Smooth muscle cell (in vitro differentiated cells): ENCODE measurements around the gene PPP3CA. TPM values are rescaled to one million over a fixed set of nuclear protein-coding genes. Genes with fewer than 3 reads are reported as not detected.
A peak's percentile ranks its signal among the peaks of the same experiment; 100 is the strongest.

Experiments used
- DNase-seq: peaks from one replicate; lab custom pipeline; 2025; ENCODE audit not compliant: unreplicated experiment; lab: John Stamatoyannopoulos, UW
- H2AFZ ChIP-seq: fragments of 200-600 bp; sonication (generic); 2 replicates; pipeline ENCODE4 v1.6.0; 2016; ENCODE audit warnings: antibody characterized with exemption, low read depth, mild to moderate bottlenecking
- H3F3A ChIP-seq: fragments of 200-600 bp; sonication (generic); 2 replicates; pipeline ENCODE4 v1.6.0; 2017; ENCODE audit warnings: antibody characterized with exemption, low read depth
- H3K27ac ChIP-seq: fragments of 200-600 bp; sonication (generic); 2 replicates; pipeline ENCODE4 v1.5.1; 2016; ENCODE audit warnings: low read depth, mild to moderate bottlenecking
- H3K27me3 ChIP-seq: fragments of 200-600 bp; sonication (generic); 2 replicates; pipeline ENCODE4 v1.6.1; 2016; ENCODE audit warnings: low read depth, mild to moderate bottlenecking
- H3K36me3 ChIP-seq: fragments of 200-600 bp; sonication (generic); 2 replicates; pipeline ENCODE4 v1.5.1; 2016; ENCODE audit warnings: low read depth
- H3K4me1 ChIP-seq: fragments of 200-600 bp; sonication (generic); 2 replicates; pipeline ENCODE4 v1.5.1; 2016; ENCODE audit warnings: low read depth
- H3K4me2 ChIP-seq: fragments of 200-600 bp; sonication (generic); 2 replicates; pipeline ENCODE4 v1.6.0; 2016; ENCODE audit warnings: mild to moderate bottlenecking
- H3K4me3 ChIP-seq: fragments of 200-600 bp; sonication (generic); 2 replicates; pipeline ENCODE4 v1.5.1; 2016; ENCODE audit warnings: mild to moderate bottlenecking
- H3K79me2 ChIP-seq: fragments of 200-600 bp; sonication (generic); 2 replicates; pipeline ENCODE4 v1.6.0; 2016; ENCODE audit warnings: low read depth, mild to moderate bottlenecking
- H3K9ac ChIP-seq: fragments of 200-600 bp; sonication (generic); 2 replicates; pipeline ENCODE4 v1.6.0; 2016; ENCODE audit warnings: low read depth
- H3K9me3 ChIP-seq: fragments of 200-600 bp; sonication (generic); replicated peaks from 2 replicates; pipeline ENCODE4 v1.5.1; 2016; ENCODE audit warnings: low read depth
- H4K20me1 ChIP-seq: fragments of 200-600 bp; sonication (generic); 2 replicates; pipeline ENCODE4 v1.6.0; 2016; ENCODE audit warnings: low read depth
- WGBS: methylation state at CpG from one replicate; pipeline ENCODE4 v1.1.7; 2016; ENCODE audit warnings: low lambda C conversion rate; 5-methylcytosine and 5-hydroxymethylcytosine counted together
- polyA plus RNA-seq: library from polyadenylated mRNA; unstranded; fragments of >200 nt; fragmentation: Nextera tagmentation; extraction: Ambion mirVana; gene quantifications from 2 replicates; pipeline ENCODE4 v1.2.1, GENCODE V29; 2016
- total RNA-seq: library from RNA; depleted of rRNA; stranded (reverse); fragments of >200 nt; gene quantifications from 2 replicates; pipeline ENCODE4 v1.2.3, GENCODE V29; 2014
- TF ChIP-seq, protein P1 (sequence below): fragments of 200-600 bp; sonication (generic); IDR thresholded peaks from 2 replicates; pipeline ENCODE4 v1.5.1; 2017; ENCODE audit warnings: borderline replicate concordance, mild to moderate bottlenecking, antibody characterized with exemption; ENCODE audit not compliant: insufficient read depth, poor library complexity, severe bottlenecking

PPP3CA gene
- total and polyA plus RNA-seq, 2 experiments from 2014 or later, result 16.2 to 96.1 TPM

DNA sequence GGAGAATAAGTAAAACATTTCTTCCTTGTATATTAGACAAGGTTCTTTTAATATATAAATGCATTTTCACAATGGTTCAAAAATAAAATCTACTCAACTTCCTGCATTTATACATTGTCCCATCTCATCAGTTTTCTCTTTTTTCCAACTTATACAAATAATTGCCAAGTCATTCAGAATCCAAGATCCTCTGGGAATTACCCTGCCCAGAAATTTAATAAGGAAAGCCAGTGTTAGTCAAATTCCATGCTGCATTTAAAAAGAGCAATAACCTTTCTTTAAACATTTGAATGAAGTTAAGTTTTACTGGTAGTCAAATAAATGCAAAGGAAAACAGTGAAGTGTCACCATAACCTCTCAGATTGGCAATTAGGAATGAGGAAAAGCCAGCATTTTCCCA, 357.9 kb downstream of the PPP3CA start:
- Histone ChIP-seq H3K36me3 (no peaks in the 10 kb centered on the region), H3F3A (no peaks in the 10 kb centered on the region), H3K4me3 (no peak overlapping the region), H4K20me1 (no peaks in the 10 kb centered on the region), H3K4me1 (peaks cover 21% of the 10 kb centered on the region), H3K4me2 (no peak overlapping the region), H3K9ac (no peak overlapping the region), H3K27ac (no peak overlapping the region), H3K9me3 (no peaks in the 10 kb centered on the region), H2AFZ (no peak overlapping the region), H3K27me3 (no peaks in the 10 kb centered on the region), H3K79me2 (no peaks in the 10 kb centered on the region)
- TF ChIP-seq, protein P1, sequence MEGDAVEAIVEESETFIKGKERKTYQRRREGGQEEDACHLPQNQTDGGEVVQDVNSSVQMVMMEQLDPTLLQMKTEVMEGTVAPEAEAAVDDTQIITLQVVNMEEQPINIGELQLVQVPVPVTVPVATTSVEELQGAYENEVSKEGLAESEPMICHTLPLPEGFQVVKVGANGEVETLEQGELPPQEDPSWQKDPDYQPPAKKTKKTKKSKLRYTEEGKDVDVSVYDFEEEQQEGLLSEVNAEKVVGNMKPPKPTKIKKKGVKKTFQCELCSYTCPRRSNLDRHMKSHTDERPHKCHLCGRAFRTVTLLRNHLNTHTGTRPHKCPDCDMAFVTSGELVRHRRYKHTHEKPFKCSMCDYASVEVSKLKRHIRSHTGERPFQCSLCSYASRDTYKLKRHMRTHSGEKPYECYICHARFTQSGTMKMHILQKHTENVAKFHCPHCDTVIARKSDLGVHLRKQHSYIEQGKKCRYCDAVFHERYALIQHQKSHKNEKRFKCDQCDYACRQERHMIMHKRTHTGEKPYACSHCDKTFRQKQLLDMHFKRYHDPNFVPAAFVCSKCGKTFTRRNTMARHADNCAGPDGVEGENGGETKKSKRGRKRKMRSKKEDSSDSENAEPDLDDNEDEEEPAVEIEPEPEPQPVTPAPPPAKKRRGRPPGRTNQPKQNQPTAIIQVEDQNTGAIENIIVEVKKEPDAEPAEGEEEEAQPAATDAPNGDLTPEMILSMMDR, result no peak
- no peak for DNase-seq

DNA sequence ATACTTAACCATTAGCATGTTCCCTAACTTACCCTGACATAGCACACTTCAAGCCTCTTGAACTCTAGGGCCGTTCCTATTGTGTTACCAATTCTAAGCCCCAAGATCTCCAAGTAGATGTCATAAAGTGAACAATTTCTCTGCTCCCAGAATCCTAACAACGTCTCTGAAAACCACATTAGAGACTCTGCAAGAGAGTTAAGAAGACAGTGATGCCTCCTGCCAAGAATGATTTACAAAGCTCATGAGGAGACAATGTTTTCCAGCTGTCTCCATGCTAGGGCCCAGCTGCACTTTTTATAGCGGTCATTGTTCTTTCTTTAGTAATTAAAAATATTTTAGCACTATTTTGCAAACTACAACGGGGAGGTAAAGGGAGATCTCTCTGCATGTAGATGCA, 358.4 kb downstream of the PPP3CA start:
- Histone ChIP-seq H3K4me2 (no peak overlapping the region), H3K4me1 (peaks cover 21% of the 10 kb centered on the region), H3K4me3 (no peak overlapping the region), H2AFZ (no peak overlapping the region), H3K9ac (no peak overlapping the region), H3F3A (no peaks in the 10 kb centered on the region), H3K79me2 (no peaks in the 10 kb centered on the region), H3K27me3 (no peaks in the 10 kb centered on the region), H3K36me3 (no peaks in the 10 kb centered on the region), H4K20me1 (no peaks in the 10 kb centered on the region), H3K27ac (no peak overlapping the region), H3K9me3 (no peaks in the 10 kb centered on the region)
- TF ChIP-seq, protein P1, result no peak
- 55% methylated on average over 4 of the region's 4 CpGs for WGBS
- DNase-seq, result no peak

DNA sequence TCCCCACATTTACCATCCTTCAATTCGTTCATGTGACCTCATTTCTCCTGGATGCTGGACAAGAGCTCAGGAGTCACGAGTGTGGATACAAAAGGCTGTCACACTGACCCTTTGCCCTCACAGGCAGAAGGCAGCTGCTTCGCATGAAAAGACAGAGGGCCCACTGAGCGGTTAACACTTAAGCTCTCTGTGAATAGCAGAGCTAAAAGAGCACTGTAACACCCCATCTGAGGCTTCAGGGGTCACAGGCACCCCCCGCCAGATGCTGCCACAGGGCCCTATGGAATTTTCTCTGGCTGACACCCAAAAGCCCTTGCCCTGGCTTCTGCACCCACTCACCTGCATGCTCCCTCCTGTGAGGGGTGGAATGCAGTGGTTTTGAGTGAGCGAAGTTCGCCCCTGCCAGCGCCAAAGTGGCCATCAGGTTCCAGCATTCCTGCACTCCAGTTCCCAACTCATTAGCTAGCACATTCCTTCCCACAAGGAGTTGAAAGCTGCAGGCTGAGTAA, 360.9 kb downstream of the PPP3CA start:
- no peak overlapping the region for H3K27ac ChIP-seq
- TF ChIP-seq, protein P1, result no peak
- WGBS, result 69% methylated on average over 8 of the region's 8 CpGs
- H3K36me3 ChIP-seq, result no peaks in the 10 kb centered on the region
- no peaks in the 10 kb centered on the region for H3F3A ChIP-seq
- DNase-seq, result no peak
- H3K9me3 ChIP-seq, result no peaks in the 10 kb centered on the region
- H4K20me1 ChIP-seq, result no peaks in the 10 kb centered on the region
- no peak overlapping the region for H3K4me2 ChIP-seq
- H2AFZ ChIP-seq, result no peak overlapping the region
- no peak overlapping the region for H3K4me3 ChIP-seq
- H3K9ac ChIP-seq, result no peak overlapping the region
- H3K27me3 ChIP-seq, result no peaks in the 10 kb centered on the region
- no peaks in the 10 kb centered on the region for H3K79me2 ChIP-seq
- H3K4me1 ChIP-seq, result peaks cover 21% of the 10 kb centered on the region

DNA sequence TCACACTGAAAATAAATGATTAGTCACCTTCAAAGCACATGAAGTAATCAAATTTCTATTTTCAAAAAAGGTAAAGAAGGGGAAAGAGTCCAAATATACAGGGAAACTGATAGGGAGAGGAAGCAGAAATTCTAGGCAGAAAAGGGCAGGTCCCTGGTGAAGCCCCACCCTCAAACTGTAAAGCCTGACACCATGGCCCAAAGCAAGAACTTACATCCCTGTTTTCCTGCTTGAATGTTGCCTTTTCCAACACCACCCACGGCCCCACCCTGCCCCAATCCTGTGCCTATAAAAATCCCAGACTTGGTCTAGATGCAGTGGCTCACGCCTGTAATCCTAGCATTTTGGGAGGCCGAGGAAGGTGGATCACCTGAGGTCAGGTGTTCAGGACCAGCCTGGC, 361.8 kb downstream of the PPP3CA start:
- Histone ChIP-seq H3K4me2 (no peak overlapping the region), H3K79me2 (no peaks in the 10 kb centered on the region), H2AFZ (no peak overlapping the region), H3K4me1 (peaks cover 21% of the 10 kb centered on the region), H3K9ac (no peak overlapping the region), H4K20me1 (no peaks in the 10 kb centered on the region), H3F3A (no peaks in the 10 kb centered on the region), H3K27ac (peak overlapping the region; percentile 48), H3K4me3 (no peak overlapping the region), H3K36me3 (no peaks in the 10 kb centered on the region), H3K27me3 (no peaks in the 10 kb centered on the region), H3K9me3 (no peaks in the 10 kb centered on the region)
- DNase-seq, result no peak
- 79% methylated on average over 3 of the region's 3 CpGs for WGBS
- TF ChIP-seq, protein P1, result no peak
